Gastrocnemius medialis (tissue), 4 donors: ENCODE data around the gene UBL4A.

Experiments
- CTCF ChIP-seq, 5 experiments: fragments of 450-650 bp in 3 of 5; fragments of 200-600 bp in 2 of 5; sonication (generic) in 2 of 5; IDR thresholded peaks in 4 of 5; conservative IDR thresholded peaks in 1 of 5; 1 replicate in 4 of 5; 2 replicates in 1 of 5; pipeline ENCODE4 v1.5.1; 2016 to 2019; ENCODE audit warnings: antibody characterized with exemption in 5 of 5, mild to moderate bottlenecking in 3 of 5, moderate library complexity in 3 of 5
- POLR2A ChIP-seq, 2 donors: fragments of 450-650 bp; IDR thresholded peaks; one replicate each; pipeline ENCODE4 v1.6.1; 2017; ENCODE audit warnings: antibody characterized with exemption in 2 of 2, mild to moderate bottlenecking in 2 of 2, moderate library complexity in 2 of 2

GRCh38 chrX:154488336-154489075 lies 2.1 kb upstream of the UBL4A start:
- no peak for TF ChIP-seq CTCF (IDR thresholded peaks at IDR 0.05 in 4 of 5, conservative IDR thresholded peaks at IDR 0.05 in 1 of 5)
- TF ChIP-seq POLR2A (IDR thresholded peaks at IDR 0.05) = no peak
